Memory B cell (primary cell): ENCODE measurements around the gene HSPA9.

Experiments used
- ATAC-seq: fragments of 150-1000 bp; cut with Tn5 transposase; 2 replicates; pipeline ENCODE4 v1.10.0; 2021; ENCODE audit warnings: low read depth, mild to moderate bottlenecking, moderate library complexity
- DNase-seq, 2 donors: peaks; one replicate each; pipeline ENCODE4 v3.0.0; 2022; ENCODE audit warnings: low spot score in 2 of 2
- H3K27ac Mint-ChIP-seq: one replicate; pipeline ENCODE4 v1.8.0; 2022; ENCODE audit warnings: mild to moderate bottlenecking, moderate library complexity, mixed read lengths
- H3K27me3 Mint-ChIP-seq: one replicate; pipeline ENCODE4 v1.8.0; 2022; ENCODE audit warnings: mixed read lengths
- H3K36me3 Mint-ChIP-seq: one replicate; pipeline ENCODE4 v1.8.0; 2022; ENCODE audit warnings: mild to moderate bottlenecking, mixed read lengths
- H3K4me1 Mint-ChIP-seq: one replicate; pipeline ENCODE4 v1.8.0; 2022; ENCODE audit warnings: mixed read lengths
- H3K4me3 Mint-ChIP-seq: one replicate; pipeline ENCODE4 v1.8.0; 2022; ENCODE audit warnings: mild to moderate bottlenecking, moderate library complexity, mixed read lengths
- H3K9me3 Mint-ChIP-seq: one replicate; pipeline ENCODE4 v1.8.0; 2022; ENCODE audit warnings: mixed read lengths

HSPA9 gene

GRCh38 chr5:138580777-138581176, 5.6 kb upstream of the HSPA9 start:
- H3K27me3 Mint-ChIP-seq: peaks cover 2% of the 10 kb centered on the region
- H3K36me3 Mint-ChIP-seq: peaks cover 1% of the 10 kb centered on the region
- no peak overlapping the region for H3K4me3 Mint-ChIP-seq
- H3K27ac Mint-ChIP-seq: no peak overlapping the region
- peaks cover 1% of the 10 kb centered on the region for H3K9me3 Mint-ChIP-seq
- no peak for DNase-seq
- H3K4me1 Mint-ChIP-seq: peaks cover 6% of the 10 kb centered on the region
- ATAC-seq: no peak

- peaks cover 1% of the 10 kb centered on the region for H3K9me3 Mint-ChIP-seq
- DNase-seq: no peak
- H3K4me3 Mint-ChIP-seq: no peak overlapping the region
- H3K27me3 Mint-ChIP-seq: peaks cover 2% of the 10 kb centered on the region
- H3K36me3 Mint-ChIP-seq: peaks cover 1% of the 10 kb centered on the region
- peaks cover 6% of the 10 kb centered on the region for H3K4me1 Mint-ChIP-seq
- no peak overlapping the region for H3K27ac Mint-ChIP-seq
- no peak for ATAC-seq
These were observed 4.8 kb upstream of the HSPA9 start for GRCh38 chr5:138580001-138580400.

GRCh38 chr5:138579517-138579863, 4.3 kb upstream of the HSPA9 start:
- DNase-seq: no peak
- H3K36me3 Mint-ChIP-seq: peaks cover 3% of the 10 kb centered on the region
- no peak overlapping the region for H3K4me3 Mint-ChIP-seq
- ATAC-seq: no peak
- no peaks in the 10 kb centered on the region for H3K27me3 Mint-ChIP-seq
- no peak overlapping the region for H3K27ac Mint-ChIP-seq
- peaks cover 8% of the 10 kb centered on the region for H3K4me1 Mint-ChIP-seq
- H3K9me3 Mint-ChIP-seq: peaks cover 1% of the 10 kb centered on the region

- Mint-ChIP-seq H3K27me3 (no peaks in the 10 kb centered on the region), H3K4me3 (no peak overlapping the region), H3K27ac (no peak overlapping the region), H3K9me3 (peaks cover 1% of the 10 kb centered on the region), H3K36me3 (peaks cover 8% of the 10 kb centered on the region), H3K4me1 (peaks cover 10% of the 10 kb centered on the region)
- ATAC-seq: no peak
- no peak for DNase-seq
These were observed 2.3 kb upstream of the HSPA9 start for GRCh38 chr5:138577452-138577851.

GRCh38 chr5:138574744-138575193, 432 bp downstream of the HSPA9 start:
- DNase-seq (no peak), ATAC-seq (no peak)
- no peaks in the 10 kb centered on the region for H3K27me3 Mint-ChIP-seq
- peaks cover 9% of the 10 kb centered on the region for H3K36me3 Mint-ChIP-seq
- peak overlapping the region; percentile 100 for H3K27ac Mint-ChIP-seq
- H3K9me3 Mint-ChIP-seq: peaks cover 1% of the 10 kb centered on the region
- peak overlapping the region; percentile 98 for H3K4me3 Mint-ChIP-seq
- peaks cover 14% of the 10 kb centered on the region for H3K4me1 Mint-ChIP-seq

- H3K4me3 Mint-ChIP-seq: peak overlapping the region; percentile 98
- DNase-seq (no peak), ATAC-seq (no peak)
- H3K27ac Mint-ChIP-seq: peak overlapping the region; percentile 100
- peaks cover 11% of the 10 kb centered on the region for H3K4me1 Mint-ChIP-seq
- H3K9me3 Mint-ChIP-seq: peaks cover 1% of the 10 kb centered on the region
- H3K27me3 Mint-ChIP-seq: no peaks in the 10 kb centered on the region
- H3K36me3 Mint-ChIP-seq: peaks cover 9% of the 10 kb centered on the region
These were observed 1.1 kb downstream of the HSPA9 start for GRCh38 chr5:138573949-138574670.

- H3K4me1 Mint-ChIP-seq: peaks cover 15% of the 10 kb centered on the region
These were observed 2.0 kb downstream of the HSPA9 start for GRCh38 chr5:138573223-138573622.

GRCh38 chr5:138570871-138571270, 4.3 kb downstream of the HSPA9 start:
- Mint-ChIP-seq H3K27ac (no peak overlapping the region), H3K36me3 (peaks cover 26% of the 10 kb centered on the region), H3K27me3 (no peaks in the 10 kb centered on the region), H3K4me3 (no peak overlapping the region), H3K9me3 (peaks cover under 1% of the 10 kb centered on the region), H3K4me1 (peaks cover 14% of the 10 kb centered on the region)
- ATAC-seq (no peak), DNase-seq (no peak)

More at GRCh38 chr5:138573223-138573622, 2.0 kb downstream of the HSPA9 start:
- Mint-ChIP-seq H3K36me3 (peaks cover 16% of the 10 kb centered on the region), H3K27ac (peak overlapping the region; percentile 100), H3K4me3 (no peak overlapping the region), H3K9me3 (peaks cover 1% of the 10 kb centered on the region), H3K27me3 (no peaks in the 10 kb centered on the region)
- ATAC-seq: no peak
- no peak for DNase-seq

- Mint-ChIP-seq H3K4me1 (peaks cover 14% of the 10 kb centered on the region), H3K9me3 (no peaks in the 10 kb centered on the region), H3K36me3 (peaks cover 28% of the 10 kb centered on the region), H3K4me3 (no peak overlapping the region), H3K27me3 (no peaks in the 10 kb centered on the region), H3K27ac (no peak overlapping the region)
- ATAC-seq (no peak), DNase-seq (no peak)
These were observed 5.4 kb downstream of the HSPA9 start for GRCh38 chr5:138569782-138570181.

- H3K4me3 Mint-ChIP-seq: no peak overlapping the region
- no peak for DNase-seq
- peak overlapping the region; percentile 5 for H3K27ac Mint-ChIP-seq
- no peak for ATAC-seq
- H3K36me3 Mint-ChIP-seq: peaks cover 32% of the 10 kb centered on the region
- peaks cover 16% of the 10 kb centered on the region for H3K4me1 Mint-ChIP-seq
- no peaks in the 10 kb centered on the region for H3K27me3 Mint-ChIP-seq
- H3K9me3 Mint-ChIP-seq: no peaks in the 10 kb centered on the region
These were observed 7.0 kb downstream of the HSPA9 start for GRCh38 chr5:138568061-138568824.

GRCh38 chr5:138566792-138567191, 8.4 kb downstream of the HSPA9 start:
- Mint-ChIP-seq H3K4me3 (no peak overlapping the region), H3K36me3 (peaks cover 29% of the 10 kb centered on the region), H3K9me3 (no peaks in the 10 kb centered on the region), H3K4me1 (peaks cover 17% of the 10 kb centered on the region), H3K27ac (peak overlapping the region; percentile 54), H3K27me3 (no peaks in the 10 kb centered on the region)
- ATAC-seq (no peak), DNase-seq (no peak)

- Mint-ChIP-seq H3K9me3 (no peaks in the 10 kb centered on the region), H3K27me3 (no peaks in the 10 kb centered on the region), H3K4me1 (peaks cover 17% of the 10 kb centered on the region), H3K36me3 (peaks cover 36% of the 10 kb centered on the region), H3K4me3 (no peak overlapping the region), H3K27ac (peak overlapping the region; percentile 63)
- ATAC-seq (no peak), DNase-seq (no peak)
These were observed 9.9 kb downstream of the HSPA9 start for GRCh38 chr5:138565100-138565821.

GRCh38 chr5:138564242-138564641, 11.0 kb downstream of the HSPA9 start:
- peaks cover 12% of the 10 kb centered on the region for H3K4me1 Mint-ChIP-seq
- H3K4me3 Mint-ChIP-seq: no peak overlapping the region
- H3K27ac Mint-ChIP-seq: no peak overlapping the region
- no peaks in the 10 kb centered on the region for H3K9me3 Mint-ChIP-seq
- ATAC-seq: no peak
- peaks cover 43% of the 10 kb centered on the region for H3K36me3 Mint-ChIP-seq
- H3K27me3 Mint-ChIP-seq: no peaks in the 10 kb centered on the region
- no peak for DNase-seq
